H9 (cell line): Measurements from ENCODE around the gene OTUB1. TPM values are rescaled to one million over a fixed set of nuclear protein-coding genes. Genes with fewer than 3 reads are reported as not detected.

Experiments used
- DNase-seq: peaks from one replicate; pipeline ENCODE4 v3.0.0-alpha.2; 2017
- H2AFZ ChIP-seq: one replicate; pipeline ENCODE4 v1.6.1; 2013; ENCODE audit warnings: mild to moderate bottlenecking, low read length, control low read depth, moderate library complexity
- H2AK5ac ChIP-seq: 2 replicates; pipeline ENCODE4 v1.6.1; 2013; ENCODE audit warnings: low read length, control low read depth, mixed read lengths; ENCODE audit not compliant: insufficient read length
- H2BK120ac ChIP-seq: one replicate; pipeline ENCODE4 v1.6.1; 2013; ENCODE audit warnings: low read depth, mild to moderate bottlenecking, low read length, control low read depth, inconsistent platforms; ENCODE audit not compliant: poor library complexity, severe bottlenecking
- H2BK12ac ChIP-seq: 2 replicates; pipeline ENCODE4 v1.6.1; 2013; ENCODE audit warnings: low read length, control low read depth, mixed read lengths, low read depth; ENCODE audit not compliant: insufficient read length
- H2BK15ac ChIP-seq: 2 replicates; pipeline ENCODE4 v1.6.1; 2013; ENCODE audit warnings: low read depth, low read length, control low read depth
- H2BK20ac ChIP-seq: one replicate; pipeline ENCODE4 v1.6.1; 2013; ENCODE audit warnings: low read depth, mild to moderate bottlenecking, low read length, control low read depth, inconsistent platforms; ENCODE audit not compliant: poor library complexity, severe bottlenecking
- H2BK5ac ChIP-seq: 2 replicates; pipeline ENCODE4 v1.6.1; 2013; ENCODE audit warnings: low read length, control low read depth, mixed read lengths; ENCODE audit not compliant: insufficient read length
- H3K14ac ChIP-seq: 2 replicates; pipeline ENCODE4 v1.6.1; 2013; ENCODE audit warnings: low read length, control low read depth; ENCODE audit not compliant: insufficient read depth
- H3K18ac ChIP-seq: 2 replicates; pipeline ENCODE4 v1.6.1; 2013; ENCODE audit warnings: low read depth, mild to moderate bottlenecking, mixed read lengths, low read length, control low read depth; ENCODE audit not compliant: insufficient read length
- H3K23ac ChIP-seq: 2 replicates; pipeline ENCODE4 v1.6.1; 2013; ENCODE audit warnings: low read length, control low read depth, mixed read lengths, low read depth; ENCODE audit not compliant: insufficient read length
- H3K23me2 ChIP-seq: 2 replicates; pipeline ENCODE4 v1.6.1; 2013; ENCODE audit warnings: low read depth, mild to moderate bottlenecking, mixed read lengths, low read length, control low read depth; ENCODE audit not compliant: insufficient read length, poor library complexity, severe bottlenecking
- H3K27ac ChIP-seq: 2 replicates; pipeline ENCODE4 v1.5.1; 2013; ENCODE audit warnings: low read length, control low read depth, mixed read lengths, low read depth; ENCODE audit not compliant: insufficient read length
- H3K27me3 ChIP-seq: 2 replicates; pipeline ENCODE4 v1.6.1; 2013; ENCODE audit warnings: low read length, control low read depth, inconsistent platforms; ENCODE audit not compliant: insufficient read depth
- H3K4ac ChIP-seq: 2 replicates; pipeline ENCODE4 v1.6.1; 2013; ENCODE audit warnings: low read depth, mild to moderate bottlenecking, control low read depth, inconsistent platforms, low read length, moderate library complexity
- H3K4me1 ChIP-seq: 2 replicates; pipeline ENCODE4 v1.6.1; 2013; ENCODE audit warnings: low read length, control low read depth, inconsistent platforms; ENCODE audit not compliant: insufficient read depth
- H3K4me2 ChIP-seq: 2 replicates; pipeline ENCODE4 v1.6.1; 2013; ENCODE audit warnings: low read length, control low read depth, mixed read lengths; ENCODE audit not compliant: insufficient read length, insufficient read depth
- H3K56ac ChIP-seq: 2 replicates; pipeline ENCODE4 v1.6.1; 2013; ENCODE audit warnings: low read depth, mild to moderate bottlenecking, mixed read lengths, low read length, control low read depth; ENCODE audit not compliant: insufficient read length
- H3K79me1 ChIP-seq: 2 replicates; pipeline ENCODE4 v1.6.1; 2013; ENCODE audit warnings: low read depth, mild to moderate bottlenecking, moderate library complexity, low read length, control low read depth, inconsistent platforms; ENCODE audit not compliant: insufficient read depth, poor library complexity, severe bottlenecking
- H3K79me2 ChIP-seq: 2 replicates; pipeline ENCODE4 v1.6.1; 2013; ENCODE audit warnings: low read length, control low read depth, inconsistent platforms; ENCODE audit not compliant: insufficient read depth
- H3K9ac ChIP-seq: 2 replicates; pipeline ENCODE4 v1.6.1; 2013; ENCODE audit warnings: low read length, control low read depth, mixed read lengths; ENCODE audit not compliant: insufficient read length; ENCODE audit errors: extremely low read depth
- H3K9me3 ChIP-seq: one replicate; pipeline ENCODE4 v1.6.1; 2013; ENCODE audit warnings: low read depth, low read length, inconsistent platforms; ENCODE audit not compliant: control insufficient read depth
- H3T11ph ChIP-seq: one replicate; pipeline ENCODE4 v1.6.1; 2013; ENCODE audit warnings: mild to moderate bottlenecking, low read length, control low read depth, inconsistent platforms
- H4K20me1 ChIP-seq: one replicate; pipeline ENCODE4 v1.6.1; 2013; ENCODE audit not compliant: control insufficient read depth, insufficient read length, insufficient read depth
- H4K5ac ChIP-seq: 2 replicates; pipeline ENCODE4 v1.6.1; 2013; ENCODE audit warnings: low read depth, mild to moderate bottlenecking, mixed read lengths, low read length, control low read depth; ENCODE audit not compliant: insufficient read length
- H4K8ac ChIP-seq: replicated peaks from 2 replicates; pipeline ENCODE4 v1.6.1; 2013; ENCODE audit warnings: low read length, control low read depth, mixed read lengths, low read depth; ENCODE audit not compliant: insufficient read length
- H4K91ac ChIP-seq: 2 replicates; pipeline ENCODE4 v1.6.1; 2013; ENCODE audit warnings: low read depth, mild to moderate bottlenecking, moderate library complexity, mixed read lengths, low read length, control low read depth; ENCODE audit not compliant: insufficient read length
- H3K27ac Mint-ChIP-seq, 3 experiments: 2 replicates in 2 of 3; 3 replicates in 1 of 3; pipeline ENCODE4 v1.8.0; 2020 to 2021; ENCODE audit warnings: mixed read lengths in 3 of 3, mild to moderate bottlenecking in 1 of 3, moderate library complexity in 1 of 3
- H3K27me3 Mint-ChIP-seq: 2 replicates; pipeline ENCODE4 v1.8.0; 2021; ENCODE audit warnings: low read depth, mild to moderate bottlenecking, moderate library complexity, mixed read lengths
- H3K36me3 Mint-ChIP-seq, 3 experiments: 2 replicates in 2 of 3; 3 replicates in 1 of 3; pipeline ENCODE4 v1.8.0; 2020 to 2021; ENCODE audit warnings: low read depth in 3 of 3, mixed read lengths in 3 of 3; ENCODE audit not compliant: insufficient read depth in 1 of 3
- H3K4me1 Mint-ChIP-seq, 2 experiments: 2 replicates each; pipeline ENCODE4 v1.8.0; 2020; ENCODE audit warnings: mixed read lengths in 2 of 2
- H3K4me3 Mint-ChIP-seq, 2 experiments: 2 replicates in 1 of 2; 3 replicates in 1 of 2; pipeline ENCODE4 v1.8.0; 2020 to 2021; ENCODE audit warnings: mild to moderate bottlenecking in 2 of 2, mixed read lengths in 2 of 2, moderate library complexity in 1 of 2
- H3K9me3 Mint-ChIP-seq, 2 experiments: 2 replicates in 1 of 2; 3 replicates in 1 of 2; pipeline ENCODE4 v1.8.0; 2020; ENCODE audit warnings: mild to moderate bottlenecking in 2 of 2, mixed read lengths in 2 of 2, moderate library complexity in 1 of 2
- WGBS: extraction: QIAGEN DNeasy Blood & Tissue Kit; methylation state at CpG from one replicate; pipeline ENCODE4 v1.1.7; 2013; ENCODE audit warnings: missing lambda C conversion rate, low lambda C conversion rate, mixed read lengths; ENCODE audit not compliant: insufficient read length; ENCODE audit errors: extremely low coverage; 5-methylcytosine and 5-hydroxymethylcytosine counted together
- total RNA-seq: library from RNA; stranded (reverse); gene quantifications from 2 replicates; pipeline ENCODE4 v1.2.1, GENCODE V29; 2021
- TF ChIP-seq, protein P1 (sequence below): fragments of 200-600 bp; sonication (generic); conservative IDR thresholded peaks from 3 replicates; pipeline ENCODE4 v1.8.0; 2021; ENCODE audit warnings: antibody characterized with exemption, mild to moderate bottlenecking

The OTUB1 gene
- total RNA-seq, 1 experiment from 2014 or later: 114 TPM

DNA sequence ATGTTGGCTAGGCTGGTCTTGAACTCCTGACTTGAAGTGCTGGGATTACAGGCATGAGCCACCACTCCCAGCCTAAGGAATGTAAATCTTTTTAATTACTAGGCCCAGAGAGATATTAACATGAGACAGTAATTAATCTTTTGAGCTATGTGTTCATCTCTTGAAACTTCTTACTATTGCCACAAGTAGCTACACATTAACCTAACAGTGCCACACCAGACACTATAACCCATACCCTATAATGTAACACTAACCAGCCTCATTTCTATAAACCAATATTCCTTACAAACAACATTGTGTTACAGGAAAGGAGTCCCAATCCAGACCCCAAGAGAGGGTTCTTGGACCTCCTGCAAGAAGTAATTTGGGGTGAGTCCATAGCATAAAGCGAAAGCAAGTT lies 19.8 kb upstream of the OTUB1 start:
- Histone ChIP-seq H2AK5ac (no peak overlapping the region), H3K9ac (no peak overlapping the region), H3K4me1 (no peaks in the 10 kb centered on the region), H3K27me3 (no peaks in the 10 kb centered on the region), H4K20me1 (no peaks in the 10 kb centered on the region), H4K91ac (no peak overlapping the region), H3K79me2 (no peaks in the 10 kb centered on the region), H4K5ac (no peak overlapping the region), H3K23ac (no peak overlapping the region), H2BK120ac (no peak overlapping the region), H3K9me3 (no peaks in the 10 kb centered on the region), H3K56ac (no peak overlapping the region), H2AFZ (no peak overlapping the region), H2BK12ac (no peak overlapping the region), H4K8ac (no peak overlapping the region), H2BK15ac (no peak overlapping the region), H3K79me1 (no peaks in the 10 kb centered on the region), H3K23me2 (no peaks in the 10 kb centered on the region), H3K27ac (no peak overlapping the region), H3T11ph (no peak overlapping the region), H3K14ac (no peak overlapping the region), H3K4me2 (no peak overlapping the region), H2BK5ac (no peak overlapping the region), H3K18ac (no peak overlapping the region), H2BK20ac (no peak overlapping the region), H3K4ac (no peak overlapping the region)
- Mint-ChIP-seq H3K4me1 (peaks cover 5% of the 10 kb centered on the region in 2 experiments), H3K4me3 (no peak overlapping the region), H3K27me3 (peaks cover 53% of the 10 kb centered on the region), H3K9me3 (no peaks in the 10 kb centered on the region), H3K27ac (no peak overlapping the region), H3K36me3 (no peaks in the 10 kb centered on the region)
- DNase-seq: no peak
- TF ChIP-seq, protein P1, sequence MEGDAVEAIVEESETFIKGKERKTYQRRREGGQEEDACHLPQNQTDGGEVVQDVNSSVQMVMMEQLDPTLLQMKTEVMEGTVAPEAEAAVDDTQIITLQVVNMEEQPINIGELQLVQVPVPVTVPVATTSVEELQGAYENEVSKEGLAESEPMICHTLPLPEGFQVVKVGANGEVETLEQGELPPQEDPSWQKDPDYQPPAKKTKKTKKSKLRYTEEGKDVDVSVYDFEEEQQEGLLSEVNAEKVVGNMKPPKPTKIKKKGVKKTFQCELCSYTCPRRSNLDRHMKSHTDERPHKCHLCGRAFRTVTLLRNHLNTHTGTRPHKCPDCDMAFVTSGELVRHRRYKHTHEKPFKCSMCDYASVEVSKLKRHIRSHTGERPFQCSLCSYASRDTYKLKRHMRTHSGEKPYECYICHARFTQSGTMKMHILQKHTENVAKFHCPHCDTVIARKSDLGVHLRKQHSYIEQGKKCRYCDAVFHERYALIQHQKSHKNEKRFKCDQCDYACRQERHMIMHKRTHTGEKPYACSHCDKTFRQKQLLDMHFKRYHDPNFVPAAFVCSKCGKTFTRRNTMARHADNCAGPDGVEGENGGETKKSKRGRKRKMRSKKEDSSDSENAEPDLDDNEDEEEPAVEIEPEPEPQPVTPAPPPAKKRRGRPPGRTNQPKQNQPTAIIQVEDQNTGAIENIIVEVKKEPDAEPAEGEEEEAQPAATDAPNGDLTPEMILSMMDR: no peak
- no CpG with 5 or more reads among the region's 1 CpG for WGBS
